Upper lobe of left lung (tissue), 6 donors: ENCODE data around the gene PDE4D. TPM values are rescaled to one million over a fixed set of nuclear protein-coding genes. Genes with fewer than 3 reads are reported as not detected.

Source experiments
- ATAC-seq, 2 donors: fragments of 200-7000 bp; cut with Tn5 transposase; one replicate each; pipeline ENCODE4 v1.9.1; 2022; ENCODE audit warnings: mild to moderate bottlenecking in 2 of 2, moderate library complexity in 2 of 2; ENCODE audit not compliant: low FRiP score in 2 of 2
- DNase-seq, 2 donors: peaks; one replicate each; pipeline ENCODE4 v3.0.0-alpha.2; 2019 to 2020
- H3K27ac ChIP-seq, 4 donors: fragments of 200-600 bp; sonication (generic); one replicate each; pipeline ENCODE4 v1.5.1; 2016 to 2019
- H3K27me3 ChIP-seq, 4 donors: fragments of 200-600 bp; sonication (generic); one replicate each; pipeline ENCODE4 v1.5.1; 2017 to 2019
- H3K36me3 ChIP-seq, 4 donors: fragments of 200-600 bp; sonication (generic); one replicate each; pipeline ENCODE4 v1.5.1; 2016 to 2019
- H3K4me1 ChIP-seq, 4 donors: fragments of 200-600 bp; sonication (generic); one replicate each; pipeline ENCODE4 v1.5.1; 2018 to 2019
- H3K4me3 ChIP-seq, 4 donors: fragments of 200-600 bp; sonication (generic); one replicate each; pipeline ENCODE4 v1.5.1; 2017 to 2019; ENCODE audit warnings: mild to moderate bottlenecking in 2 of 4, moderate library complexity in 1 of 4
- H3K9me3 ChIP-seq, 4 donors: fragments of 200-600 bp; sonication (generic); one replicate each; pipeline ENCODE4 v1.5.1; 2018 to 2019
- CTCF ChIP-seq, 6 experiments: fragments of 450-650 bp in 4 of 6; fragments of 200-600 bp in 2 of 6; sonication (generic) in 2 of 6; IDR thresholded peaks; one replicate each; pipeline ENCODE4 v1.5.1; 2016 to 2019; ENCODE audit warnings: antibody characterized with exemption in 6 of 6
- EP300 ChIP-seq, 4 donors: sonication (generic); formaldehyde crosslinking; IDR thresholded peaks; one replicate each; pipeline ENCODE4 v1.5.1; 2017; ENCODE audit warnings: antibody characterized with exemption in 4 of 4, control low read depth in 2 of 4
- POLR2A ChIP-seq, 4 donors: fragments of 450-650 bp; IDR thresholded peaks; one replicate each; pipeline ENCODE4 v1.5.1; 2016 to 2017; ENCODE audit warnings: antibody characterized with exemption in 4 of 4, mild to moderate bottlenecking in 2 of 4
- POLR2AphosphoS5 ChIP-seq, 2 donors: sonication (generic); formaldehyde crosslinking; IDR thresholded peaks; one replicate each; pipeline ENCODE4 v1.5.1; 2017; ENCODE audit warnings: antibody characterized with exemption in 2 of 2
- WGBS, 2 donors: methylation state at CpG; one replicate each; pipeline ENCODE4 v1.1.5; 2017 to 2018; 5-methylcytosine and 5-hydroxymethylcytosine counted together
- total RNA-seq, 6 donors: library from RNA; depleted of rRNA in 4 of 6; stranded (reverse); fragments of >200 nt in 4 of 6; gene quantifications; one replicate each; pipeline versions ENCODE4 v1.1.0 to v1.2.1, GENCODE V29; 2016 to 2021
- donor health status: DM: no; HTN: no; CAD: no; lungs with moderate emphysema.
- donor health status: DM: no; HTN: yes; CAD: no; lungs with severe emphysema.

The PDE4D gene
- total RNA-seq, 6 donors from 2014 or later, result 50.4 to 188 (median 84.0) TPM

- ATAC-seq (no peak), DNase-seq (no peak)
- Histone ChIP-seq H3K36me3 (no peaks in the 10 kb centered on the region), H3K27ac (no peak overlapping the region), H3K4me3 (no peak overlapping the region), H3K4me1 (no peaks in the 10 kb centered on the region), H3K9me3 (no peaks in the 10 kb centered on the region), H3K27me3 (no peaks in the 10 kb centered on the region)
- WGBS, 2 donors, result 84 to 89% methylated on average over 3 of the region's 3 CpGs
- TF ChIP-seq CTCF (IDR thresholded peaks at IDR 0.05) (no peak), POLR2AphosphoS5 (IDR thresholded peaks at IDR 0.05) (no peak)
Observed at GRCh38 chr5:59835800-59836199, 57.7 kb downstream of the PDE4D start.

- no peaks in the 10 kb centered on the region for H3K27me3 ChIP-seq
- 67 to 81% methylated on average over 4 of the region's 4 CpGs for WGBS, 2 donors
- H3K9me3 ChIP-seq, result no peaks in the 10 kb centered on the region
- H3K4me3 ChIP-seq, result no peak overlapping the region
- no peak overlapping the region for H3K27ac ChIP-seq
- DNase-seq (no peak), ATAC-seq (no peak)
- H3K4me1 ChIP-seq, result no peaks in the 10 kb centered on the region
- H3K36me3 ChIP-seq, result no peaks in the 10 kb centered on the region
- TF ChIP-seq POLR2A (IDR thresholded peaks at IDR 0.05) (no peak), POLR2AphosphoS5 (IDR thresholded peaks at IDR 0.05) (no peak), CTCF (IDR thresholded peaks at IDR 0.05) (no peak), EP300 (IDR thresholded peaks at IDR 0.05) (no peak)
Observed at GRCh38 chr5:59833448-59833847, 60.1 kb downstream of the PDE4D start.

GRCh38 chr5:59832577-59833301 is 60.8 kb downstream of the PDE4D start:
- Histone ChIP-seq H3K27me3 (no peaks in the 10 kb centered on the region), H3K27ac (no peak overlapping the region), H3K4me3 (no peak overlapping the region), H3K4me1 (no peaks in the 10 kb centered on the region), H3K9me3 (no peaks in the 10 kb centered on the region), H3K36me3 (no peaks in the 10 kb centered on the region)
- 74 to 79% methylated on average over 7 of the region's 7 CpGs for WGBS, 2 donors
- ATAC-seq (no peak), DNase-seq (no peak)
- TF ChIP-seq POLR2AphosphoS5 (IDR thresholded peaks at IDR 0.05), result no peak
- no peak for TF ChIP-seq EP300 (IDR thresholded peaks at IDR 0.05)
- no peak for TF ChIP-seq POLR2A (IDR thresholded peaks at IDR 0.05)
- no peak for TF ChIP-seq CTCF (IDR thresholded peaks at IDR 0.05)

- 71 to 72% methylated on average over 4 of the region's 4 CpGs for WGBS, 2 donors
- H3K4me1 ChIP-seq, result no peaks in the 10 kb centered on the region
- no peak for DNase-seq
Observed at GRCh38 chr5:59831326-59832010, 62.1 kb downstream of the PDE4D start.

More at GRCh38 chr5:59831326-59832010, 62.1 kb downstream of the PDE4D start:
- no peak overlapping the region for H3K4me3 ChIP-seq
- H3K27me3 ChIP-seq, result no peaks in the 10 kb centered on the region
- H3K9me3 ChIP-seq, result no peaks in the 10 kb centered on the region
- ATAC-seq, result no peak
- H3K36me3 ChIP-seq, result no peaks in the 10 kb centered on the region
- TF ChIP-seq CTCF (IDR thresholded peaks at IDR 0.05) (no peak), EP300 (IDR thresholded peaks at IDR 0.05) (no peak), POLR2AphosphoS5 (IDR thresholded peaks at IDR 0.05) (no peak), POLR2A (IDR thresholded peaks at IDR 0.05) (no peak)
- H3K27ac ChIP-seq, result no peak overlapping the region
